ENCODE measurements around the gene DIS3L2.

- TF ChIP-seq POLR2AphosphoS5 (IDR thresholded peaks at IDR 0.05; ENCODE audit: borderline replicate concordance, low read depth, low read length) (no peak), EZH2 (IDR thresholded peaks at IDR 0.05) (no peak)
Measured at GRCh38 chr2:232190796-232191195, 229.3 kb downstream of the DIS3L2 start.
